Spleen (tissue), 7 donors: ENCODE results near the gene SSR3.

Experiments
- POLR2A ChIP-seq, 3 donors: fragments of 450-650 bp; IDR thresholded peaks; one replicate each; pipeline ENCODE4 v1.5.1; 2017; ENCODE audit warnings: antibody characterized with exemption in 3 of 3, mild to moderate bottlenecking in 1 of 3
- POLR2AphosphoS5 ChIP-seq, 3 donors: sonication (generic); formaldehyde crosslinking; IDR thresholded peaks; one replicate each; pipeline ENCODE4 v1.5.1; 2017; ENCODE audit warnings: antibody characterized with exemption in 3 of 3
- TF ChIP-seq, protein P1 (sequence below), 11 experiments: fragments of 200-600 bp in 7 of 11; fragments of 450-650 bp in 4 of 11; sonication (generic) in 4 of 11; IDR thresholded peaks in 8 of 11; conservative IDR thresholded peaks in 3 of 11; 1 replicate in 7 of 11; 2 replicates in 4 of 11; pipeline versions ENCODE4 v1.4.0 to v1.8.0; 2016 to 2021; ENCODE audit warnings: antibody characterized with exemption in 11 of 11, inconsistent platforms in 4 of 11, mild to moderate bottlenecking in 1 of 11
- donor health status: DM: no; HTN: no; CAD: no; lungs with moderate emphysema.
- donor health status: DM: no; HTN: no; CAD: no.
- donor health status: DM: no; HTN: no; CAD: no.

DNA sequence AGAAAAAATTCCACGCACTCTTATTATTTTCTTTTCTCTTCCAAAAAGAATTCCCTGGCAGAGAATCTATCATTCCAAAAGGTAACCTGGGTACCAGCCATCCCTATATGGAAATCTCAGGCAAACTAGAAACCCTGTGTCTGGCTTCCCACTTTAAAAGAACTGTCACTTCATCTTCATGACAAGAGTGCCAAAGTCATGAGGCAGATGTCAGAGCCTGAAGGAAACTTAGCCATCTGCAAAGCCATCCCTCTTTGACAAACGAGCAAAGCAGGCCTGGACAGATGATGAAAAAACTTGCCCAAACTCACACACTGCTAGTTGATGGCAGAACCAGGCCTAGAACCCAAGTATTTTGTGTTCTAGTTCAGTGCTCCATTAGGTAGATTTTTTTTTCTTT is 15.9 kb downstream of the SSR3 start:
- TF ChIP-seq, protein P1, sequence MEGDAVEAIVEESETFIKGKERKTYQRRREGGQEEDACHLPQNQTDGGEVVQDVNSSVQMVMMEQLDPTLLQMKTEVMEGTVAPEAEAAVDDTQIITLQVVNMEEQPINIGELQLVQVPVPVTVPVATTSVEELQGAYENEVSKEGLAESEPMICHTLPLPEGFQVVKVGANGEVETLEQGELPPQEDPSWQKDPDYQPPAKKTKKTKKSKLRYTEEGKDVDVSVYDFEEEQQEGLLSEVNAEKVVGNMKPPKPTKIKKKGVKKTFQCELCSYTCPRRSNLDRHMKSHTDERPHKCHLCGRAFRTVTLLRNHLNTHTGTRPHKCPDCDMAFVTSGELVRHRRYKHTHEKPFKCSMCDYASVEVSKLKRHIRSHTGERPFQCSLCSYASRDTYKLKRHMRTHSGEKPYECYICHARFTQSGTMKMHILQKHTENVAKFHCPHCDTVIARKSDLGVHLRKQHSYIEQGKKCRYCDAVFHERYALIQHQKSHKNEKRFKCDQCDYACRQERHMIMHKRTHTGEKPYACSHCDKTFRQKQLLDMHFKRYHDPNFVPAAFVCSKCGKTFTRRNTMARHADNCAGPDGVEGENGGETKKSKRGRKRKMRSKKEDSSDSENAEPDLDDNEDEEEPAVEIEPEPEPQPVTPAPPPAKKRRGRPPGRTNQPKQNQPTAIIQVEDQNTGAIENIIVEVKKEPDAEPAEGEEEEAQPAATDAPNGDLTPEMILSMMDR (IDR thresholded peaks at IDR 0.05 in 8 of 11, conservative IDR thresholded peaks at IDR 0.05 in 3 of 11) = no peak
- no peak for TF ChIP-seq POLR2A (IDR thresholded peaks at IDR 0.05)
- TF ChIP-seq POLR2AphosphoS5 (IDR thresholded peaks at IDR 0.05) = no peak
